NCI-H1930 (cell line): ENCODE results near the gene TRABD2B.

Experiments
- DNase-seq, 2 experiments: peaks; one replicate each; lab custom pipeline; 2025; lab: John Stamatoyannopoulos, UW

TRABD2B gene

DNA sequence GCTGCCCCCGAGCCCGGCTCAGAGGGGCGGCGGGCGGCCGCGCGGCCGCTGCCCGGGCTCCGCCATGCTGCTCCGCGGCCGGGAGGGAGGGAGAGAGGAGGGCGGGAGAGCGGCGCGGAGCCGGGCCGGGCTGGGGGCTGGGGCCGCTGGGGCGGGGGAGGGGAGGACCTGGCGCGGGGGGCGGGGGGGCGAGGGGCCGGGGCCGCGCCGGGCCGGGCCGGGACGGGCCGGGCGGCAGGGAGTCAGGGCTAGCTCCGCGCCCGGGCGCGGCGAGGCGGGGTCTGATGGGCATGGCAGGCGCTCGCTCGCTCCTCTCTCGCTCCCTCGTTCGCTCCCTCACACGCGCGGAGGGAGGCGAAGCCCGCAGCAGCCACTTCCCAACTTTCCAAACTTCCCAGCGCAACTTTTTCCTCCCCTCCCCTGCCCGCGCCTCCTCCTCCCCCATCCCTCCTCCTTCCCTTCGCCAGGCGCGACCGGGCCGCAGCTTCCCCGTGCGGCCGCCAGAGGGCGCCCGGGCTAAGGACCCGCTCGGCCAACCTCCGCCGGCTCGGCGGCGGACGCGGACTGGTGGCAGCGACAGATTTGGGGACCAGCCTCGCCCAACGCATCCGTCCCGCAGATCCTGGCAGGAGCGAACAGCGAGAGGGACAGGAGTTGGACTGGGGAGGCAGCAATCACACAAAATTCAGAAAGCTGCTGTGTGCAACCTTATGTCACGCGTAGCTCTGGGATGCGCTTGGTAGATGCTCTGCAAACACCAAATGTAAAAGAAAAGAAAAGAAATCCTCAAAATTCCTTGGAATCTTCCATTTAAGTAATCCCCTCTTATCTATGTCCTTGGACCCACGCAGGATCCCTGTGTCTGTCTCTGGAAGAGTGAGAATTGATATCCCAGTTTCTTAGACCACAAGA lies at the start of gene TRABD2B:
Gene TRABD2B (minus strand): TSS at position 97 of the 912 bp plus-strand sequence.
- DNase-seq: peak; percentile 41 to 55

DNA sequence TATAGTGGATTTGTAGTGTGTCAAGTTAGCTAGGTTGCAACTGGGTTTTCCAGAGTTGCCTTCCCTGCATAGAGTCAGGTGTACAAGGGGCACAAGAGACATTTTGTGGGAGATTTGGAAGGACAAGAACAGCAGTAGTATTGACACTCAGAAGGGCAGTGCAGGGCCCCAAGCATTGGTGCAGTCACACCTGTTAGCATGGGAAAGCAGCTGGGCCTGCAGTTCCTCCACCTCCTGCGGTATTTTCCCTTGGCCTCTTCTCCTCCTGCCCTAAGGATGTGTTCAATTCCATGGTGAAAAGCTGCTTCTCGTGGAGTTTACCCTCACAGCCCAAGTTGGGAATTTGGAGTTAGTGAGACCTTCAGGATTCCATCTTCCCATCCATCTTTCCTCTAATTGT lies 47.1 kb upstream of the TRABD2B start:
- no peak for DNase-seq

DNA sequence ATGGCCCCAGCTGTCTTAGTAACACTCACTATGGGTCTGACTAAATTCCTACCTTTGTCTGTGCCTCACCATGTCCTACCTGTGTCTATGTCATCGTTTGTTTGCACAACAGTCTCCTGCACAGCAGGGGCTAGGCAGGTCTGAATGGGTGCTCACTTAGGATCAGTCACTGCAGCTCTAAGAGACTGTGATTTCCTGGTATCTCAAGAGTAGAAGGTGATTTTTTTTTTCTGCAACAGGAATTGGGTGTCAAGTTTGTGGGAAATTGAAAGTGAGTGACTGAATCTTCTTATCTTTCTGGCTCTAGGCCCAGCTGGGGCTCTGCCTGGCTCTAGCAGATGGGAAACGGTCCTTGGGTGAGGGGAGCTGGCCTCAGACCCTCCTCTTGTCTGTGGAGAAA lies 46.4 kb upstream of the TRABD2B start:
- DNase-seq: no peak

DNA sequence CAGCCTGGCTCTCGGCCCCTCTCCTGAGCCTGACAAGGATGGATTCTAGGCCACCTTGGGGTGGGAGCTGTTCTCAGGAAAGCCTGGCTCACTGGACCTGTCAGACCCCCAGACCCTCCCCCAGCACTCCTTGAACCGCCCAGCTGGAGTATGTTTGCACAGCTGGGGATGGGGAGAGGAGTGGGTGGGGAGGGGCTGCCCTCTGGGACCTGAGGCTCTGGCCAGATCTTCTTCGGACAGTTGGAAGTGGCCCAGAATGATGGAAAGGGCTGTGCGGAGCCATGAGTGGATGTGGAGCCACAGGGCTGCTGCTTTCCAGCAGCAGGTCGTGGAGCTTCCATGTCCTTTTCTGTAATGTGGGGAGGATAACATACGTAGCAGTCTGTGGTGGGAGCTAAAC lies 43.0 kb upstream of the TRABD2B start:
- DNase-seq: no peak

DNA sequence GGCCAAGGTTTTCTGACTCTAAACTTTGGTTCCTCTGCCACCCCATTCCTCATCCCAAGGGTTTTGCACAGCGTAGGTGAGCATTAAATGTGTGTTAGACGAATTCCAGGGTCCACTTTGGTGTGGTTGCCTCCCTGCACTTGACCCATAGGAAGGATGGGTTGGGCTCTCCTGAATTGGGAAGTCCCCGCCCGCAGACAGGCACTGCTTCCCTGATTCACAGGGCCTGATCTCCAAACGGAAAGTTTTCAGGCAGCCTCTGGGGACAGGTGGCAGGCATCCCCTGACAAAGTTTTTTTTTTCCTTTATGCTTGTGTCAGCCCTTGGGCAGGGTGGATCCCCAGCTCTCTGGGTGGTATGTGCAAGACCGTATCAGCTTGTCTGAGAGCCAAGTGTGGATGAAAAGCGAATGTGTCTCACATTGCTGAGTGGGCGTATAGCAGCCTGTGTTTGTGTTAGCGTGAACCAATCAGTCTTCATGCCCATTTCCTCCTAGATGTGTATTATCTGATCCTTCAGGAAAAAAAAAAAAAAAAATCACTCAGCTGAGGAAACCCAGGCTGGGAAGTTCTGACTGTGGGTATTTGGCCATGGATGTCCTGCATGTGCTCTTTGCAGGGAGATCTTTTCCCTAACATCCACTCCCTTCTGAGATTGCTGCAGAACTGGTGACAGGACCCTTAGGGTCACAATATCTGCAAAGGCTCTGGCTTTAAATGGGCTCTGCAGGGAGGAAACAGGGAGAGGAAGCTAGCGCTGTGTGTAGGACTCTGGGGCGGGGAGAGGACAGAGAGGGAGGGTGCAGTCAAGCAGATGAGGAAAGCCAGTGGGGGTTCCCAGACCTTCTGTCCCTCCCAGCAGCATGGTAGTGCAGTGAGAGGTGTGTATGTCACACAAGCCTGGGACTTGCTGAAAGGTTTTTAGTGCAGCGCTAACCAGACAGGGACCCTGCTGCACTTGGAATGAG lies 42.2 kb upstream of the TRABD2B start:
- no peak for DNase-seq

DNA sequence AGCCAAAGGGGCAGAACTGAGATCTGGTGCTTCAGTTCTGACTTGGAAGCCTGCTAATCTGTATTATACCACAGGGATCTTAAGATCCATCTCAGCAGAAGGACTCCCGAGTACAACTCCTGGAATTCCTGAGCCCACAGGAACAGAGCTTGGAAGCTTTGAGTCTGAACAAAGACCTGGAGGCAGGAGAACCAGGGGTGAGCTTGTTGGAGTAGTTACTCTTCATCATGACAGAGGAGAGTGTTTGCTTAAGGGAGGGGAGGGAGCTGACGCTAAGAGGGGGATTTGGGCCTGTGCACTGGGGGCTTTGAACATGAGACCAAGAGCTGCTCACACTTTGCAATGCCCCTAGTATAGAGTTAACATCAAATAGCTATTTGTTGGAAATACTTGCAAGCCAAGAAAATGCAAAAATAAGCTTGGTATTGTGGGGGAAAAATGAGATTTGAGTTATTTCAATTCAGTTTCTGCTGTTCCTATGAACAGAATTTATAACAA lies 41.1 kb upstream of the TRABD2B start:
- DNase-seq: no peak

DNA sequence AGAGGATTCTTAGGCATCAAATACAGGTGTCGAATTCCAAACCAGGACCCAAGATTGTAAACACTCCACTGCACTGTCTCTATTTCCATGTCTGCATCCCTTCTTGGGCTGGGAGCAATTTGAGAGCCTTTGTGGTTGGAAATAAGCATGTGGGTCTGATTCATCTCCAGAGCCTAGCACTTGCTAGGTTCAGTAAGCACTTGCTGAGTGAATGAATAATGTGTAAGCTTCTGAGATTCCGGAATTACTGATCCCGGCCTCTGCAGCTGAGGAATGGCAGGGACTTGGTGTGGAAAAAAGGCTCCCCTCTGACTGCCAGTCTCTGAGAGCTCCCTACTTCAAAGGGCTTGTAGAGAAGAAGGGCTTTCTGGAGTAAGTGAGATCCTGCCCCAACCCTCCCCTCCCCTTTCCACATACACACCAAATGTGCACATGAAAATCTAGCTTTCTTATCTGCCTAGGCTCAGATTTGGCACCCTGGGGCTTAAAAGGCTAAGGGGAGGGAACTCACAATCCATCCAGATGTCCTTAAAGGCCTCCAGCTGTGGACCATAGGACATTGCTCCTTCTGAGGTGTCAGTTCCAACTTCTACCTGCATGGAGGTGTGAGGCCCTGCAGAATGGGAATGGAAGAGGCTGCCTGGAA lies 39.6 kb upstream of the TRABD2B start:
- DNase-seq: no peak

DNA sequence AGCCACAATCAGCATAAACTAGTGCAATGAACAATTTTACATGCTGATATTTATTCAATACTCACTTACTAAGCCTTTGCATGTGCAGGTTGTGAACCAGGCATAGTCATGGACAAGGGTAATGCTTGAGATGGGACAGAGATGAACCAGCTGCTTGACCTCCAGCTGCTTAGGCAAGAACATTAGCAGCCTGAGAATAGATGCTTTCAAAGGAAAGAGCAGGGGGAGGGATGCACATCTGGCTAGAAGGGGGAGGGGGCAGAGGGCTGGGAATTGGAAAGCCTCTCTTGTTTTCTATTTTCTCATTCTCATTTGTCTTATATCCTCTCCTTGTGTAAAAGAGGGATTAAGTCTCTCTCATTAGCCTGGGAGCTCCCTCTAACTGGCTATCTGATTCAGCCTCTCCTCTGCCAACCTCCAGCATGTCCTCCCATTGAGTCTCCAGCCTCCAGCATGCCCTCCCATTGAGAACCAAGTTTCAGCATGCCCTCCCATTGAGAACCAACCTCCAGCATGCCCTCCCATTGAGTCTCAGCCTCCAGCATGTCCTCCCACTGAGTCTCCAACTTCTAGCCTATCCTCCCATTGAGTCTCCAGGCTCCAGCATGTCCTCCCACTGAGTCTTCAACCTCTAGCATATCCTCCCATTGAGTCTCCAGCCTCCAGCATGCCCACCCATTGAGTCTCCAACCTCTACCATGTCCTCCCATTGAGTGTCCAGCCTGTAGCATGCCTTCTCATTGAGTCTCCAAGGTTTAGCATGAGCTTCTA lies 38.4 kb upstream of the TRABD2B start:
- no peak for DNase-seq

DNA sequence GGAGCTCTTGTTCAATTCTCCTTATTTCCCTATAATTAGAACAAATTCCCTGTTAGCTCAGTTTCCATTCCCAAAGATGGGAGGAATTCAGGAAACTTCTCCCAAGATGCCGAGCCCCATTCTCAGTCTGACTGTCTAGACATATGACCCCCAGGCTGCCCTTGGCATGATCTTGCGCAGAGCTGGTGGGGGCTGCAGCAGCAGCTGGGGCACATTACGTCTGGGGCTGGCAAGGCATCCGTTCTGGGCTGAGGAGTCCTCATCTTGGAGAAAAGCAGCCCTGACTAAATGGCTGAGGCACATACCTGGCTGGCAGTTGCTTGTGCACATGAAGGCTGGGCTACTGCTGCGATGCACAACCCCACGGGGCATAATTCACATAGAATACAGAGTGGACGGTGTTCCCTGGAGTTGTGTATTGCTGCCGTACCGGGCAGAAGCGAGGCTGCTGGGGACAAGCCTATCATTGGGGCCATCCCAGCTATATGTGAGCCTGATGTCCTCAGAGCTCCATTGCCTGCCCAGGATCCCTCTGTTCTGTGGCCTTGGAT lies 36.4 kb upstream of the TRABD2B start:
- DNase-seq: no peak

DNA sequence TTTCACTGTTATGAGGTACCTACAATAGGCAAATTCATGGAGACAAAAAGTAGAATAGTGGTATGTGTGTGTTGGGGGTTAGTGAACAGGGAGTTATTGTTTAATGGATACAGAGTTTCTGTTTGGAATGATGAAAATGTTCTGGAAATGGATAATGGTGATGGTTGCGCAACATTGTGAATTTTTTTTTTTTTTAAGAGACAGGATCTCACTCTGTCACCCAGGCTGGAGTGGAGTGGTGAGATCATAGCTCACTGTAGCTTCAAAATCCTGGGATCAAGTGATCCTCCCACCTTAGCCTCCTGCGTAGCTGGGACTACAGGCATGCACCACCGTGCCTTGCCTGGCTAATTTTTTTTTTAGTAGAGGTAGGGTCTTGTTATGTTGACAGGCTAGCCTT lies 34.5 kb upstream of the TRABD2B start:
- DNase-seq: no peak

DNA sequence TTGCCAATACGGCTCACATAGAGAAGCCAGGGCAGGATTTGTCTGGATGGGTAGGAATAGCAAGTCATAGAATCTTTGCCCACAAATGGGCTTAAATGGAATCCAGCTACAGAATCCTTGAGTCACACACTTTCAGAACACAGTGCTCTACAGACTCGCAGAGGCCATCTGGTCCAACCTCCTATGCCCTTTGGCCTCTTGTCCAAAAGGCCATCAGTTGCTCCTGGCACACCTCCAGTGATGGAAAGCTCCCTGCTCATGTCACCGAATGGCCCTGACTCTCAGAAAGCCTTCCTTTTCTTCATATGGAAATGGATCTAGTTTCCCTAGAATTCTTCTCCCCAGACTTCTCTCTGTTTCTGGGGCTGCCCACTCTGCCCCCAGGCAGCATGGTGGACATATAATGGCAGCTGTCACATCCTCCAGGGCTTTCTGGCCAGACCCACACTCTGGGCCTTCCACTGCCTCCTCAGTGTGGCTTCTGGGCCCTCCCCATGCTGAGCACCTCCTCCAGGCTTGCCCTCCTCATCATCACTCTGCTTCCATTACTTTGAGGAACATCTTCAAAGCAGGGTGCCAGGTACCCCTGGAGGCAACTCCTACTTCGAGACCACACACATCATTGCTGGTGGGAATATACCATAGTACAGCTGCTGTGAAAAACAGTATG lies 33.6 kb upstream of the TRABD2B start:
- no peak for DNase-seq

DNA sequence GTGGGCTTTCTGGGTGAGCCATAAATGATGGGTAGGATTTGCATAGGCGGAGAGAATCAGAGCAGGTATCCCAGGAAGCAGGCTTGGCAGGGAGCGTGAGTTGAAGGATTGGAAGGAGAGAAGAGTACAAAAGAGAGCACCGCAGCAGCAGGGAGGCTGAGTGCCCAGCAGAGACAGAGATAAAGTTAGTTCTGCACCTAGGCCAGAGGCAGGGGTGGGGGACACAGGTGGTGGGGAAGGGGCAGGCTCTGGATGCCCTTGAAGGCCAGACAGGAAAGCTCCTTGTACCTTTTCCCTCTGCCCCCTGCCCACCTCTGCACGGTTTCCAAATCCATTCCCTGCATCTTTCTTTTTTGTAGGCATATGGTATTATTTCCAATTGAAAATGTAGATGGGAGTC lies 33.0 kb upstream of the TRABD2B start:
- DNase-seq: no peak

DNA sequence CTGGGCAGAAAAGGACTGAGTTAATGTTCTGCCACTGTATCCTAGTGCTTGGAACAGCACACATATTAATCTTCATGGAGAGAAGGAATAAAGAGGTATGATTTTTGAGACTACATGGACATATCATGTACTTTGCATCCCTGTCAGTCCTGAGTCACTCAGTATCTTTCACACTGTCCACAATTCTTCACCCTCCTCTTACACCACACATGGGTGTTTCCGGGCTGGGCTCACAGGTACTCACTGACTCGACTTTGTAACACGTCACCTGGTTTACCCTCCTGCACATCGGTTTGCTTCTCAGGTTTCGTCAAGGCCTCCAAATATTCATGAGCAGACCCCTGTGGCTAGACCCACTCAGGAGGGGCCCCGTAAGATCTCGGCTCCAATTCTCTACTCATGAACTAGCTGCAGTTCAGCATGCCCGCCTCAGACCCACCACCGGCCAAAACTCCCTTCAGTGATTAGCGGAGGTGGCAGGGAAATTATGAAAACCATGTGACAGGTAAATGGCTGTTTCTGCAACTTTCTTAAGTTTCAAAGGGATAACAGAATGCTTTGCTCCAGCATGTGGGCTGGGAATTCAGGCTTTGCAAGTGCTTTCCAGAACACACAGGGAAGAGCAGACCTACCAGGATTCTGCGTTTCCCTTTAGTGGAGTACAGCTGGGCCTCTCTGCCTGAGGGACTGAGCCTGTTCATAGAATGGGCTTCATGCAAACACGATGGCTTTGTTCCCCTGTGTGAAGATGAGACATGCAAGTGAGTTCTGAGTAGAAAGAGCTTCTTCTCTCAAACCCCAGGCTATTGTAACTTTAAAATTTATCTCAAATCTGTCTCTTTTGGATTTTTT lies 31.3 kb upstream of the TRABD2B start:
- no peak for DNase-seq

DNA sequence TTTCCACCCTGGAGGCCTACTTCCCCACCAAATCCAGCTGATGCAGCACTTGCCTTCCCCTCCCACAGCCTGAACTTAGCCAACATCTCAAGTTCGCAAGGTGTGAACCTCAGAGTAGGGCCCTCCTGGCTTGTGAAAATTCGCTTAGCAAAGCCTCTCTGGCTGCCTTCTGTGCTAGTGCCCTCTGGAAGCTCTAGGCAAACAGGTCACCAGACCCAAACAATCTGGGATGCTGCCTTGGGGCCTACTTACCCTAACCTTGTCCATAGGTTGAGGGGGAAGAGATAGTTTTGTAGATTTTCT lies 30.3 kb upstream of the TRABD2B start:
- no peak for DNase-seq

DNA sequence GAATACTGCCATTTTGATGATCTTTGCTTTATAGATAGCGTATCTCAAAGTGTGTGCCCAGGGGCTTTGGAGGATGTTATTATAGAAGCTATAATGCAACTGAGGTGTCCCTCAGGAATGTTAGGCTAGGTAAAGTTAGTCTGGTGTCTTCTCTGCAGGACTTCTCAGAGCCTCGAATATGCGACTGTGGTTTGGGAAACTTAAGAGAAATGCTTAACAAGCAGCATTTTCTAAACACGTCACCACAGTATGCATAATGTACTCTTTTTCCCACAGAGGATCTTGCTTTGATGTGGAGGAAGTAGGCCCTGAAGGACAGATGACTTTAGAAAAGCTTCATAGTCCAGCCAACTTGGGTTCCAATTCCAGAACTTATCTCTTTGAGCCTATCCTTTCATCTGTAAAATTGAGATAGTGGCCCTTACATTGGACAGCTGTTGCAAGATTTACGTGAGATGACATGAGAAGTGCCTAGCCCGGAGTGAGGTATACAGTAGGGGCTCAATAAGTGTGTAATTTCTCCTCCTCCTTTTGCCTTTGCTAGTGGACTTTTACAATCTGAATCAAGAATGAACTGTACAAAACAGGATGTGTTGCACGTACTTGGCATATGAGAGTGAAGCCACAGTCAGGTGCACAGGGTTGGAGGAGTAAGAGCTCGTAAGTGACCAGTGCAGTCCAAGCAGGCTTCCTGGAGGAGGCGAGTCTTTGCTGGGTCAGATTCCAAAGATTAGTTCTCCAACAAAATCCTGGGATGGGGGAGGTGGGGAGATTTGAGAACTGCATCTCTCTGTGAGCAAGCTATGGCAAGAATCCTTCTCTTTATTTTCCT lies 29.7 kb upstream of the TRABD2B start:
- no peak for DNase-seq

DNA sequence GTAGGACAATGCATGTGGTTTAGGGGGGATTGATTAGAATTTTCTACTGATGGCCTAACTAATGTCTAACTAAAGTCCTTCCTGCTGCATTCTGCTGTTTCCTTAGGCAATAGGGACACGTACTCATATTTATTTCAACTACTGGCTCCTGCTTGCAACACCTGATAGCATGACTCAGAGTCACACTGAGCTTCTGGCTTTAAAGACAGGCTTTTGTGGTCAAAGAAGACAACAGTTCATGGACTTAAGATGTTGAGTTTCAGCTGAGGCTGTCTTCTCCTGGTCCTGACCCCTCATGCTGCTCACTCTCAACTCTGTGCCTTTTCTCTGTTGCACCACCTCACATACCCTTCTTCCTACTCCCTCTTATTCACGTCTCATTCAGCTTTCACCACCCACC lies 29.1 kb upstream of the TRABD2B start:
- DNase-seq: no peak

DNA sequence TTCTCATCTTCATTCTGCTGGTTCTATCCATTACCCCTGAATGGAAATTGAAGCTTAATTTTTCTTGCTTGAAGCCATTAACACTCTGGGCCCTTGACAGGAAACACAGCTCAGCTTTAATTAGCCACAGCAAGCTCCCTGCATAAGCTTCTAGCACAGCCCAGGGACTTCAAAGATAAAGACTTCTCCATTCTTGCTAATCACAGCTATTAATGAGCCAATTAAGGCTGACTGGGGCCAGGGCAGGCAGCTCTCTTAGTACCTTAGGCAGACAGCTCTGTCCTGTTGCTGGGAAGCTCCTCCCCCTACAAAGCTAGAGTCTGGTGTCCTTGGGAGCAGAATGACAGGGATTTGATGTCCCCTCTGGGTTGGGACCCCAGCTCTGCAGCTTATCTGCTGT lies 27.9 kb upstream of the TRABD2B start:
- DNase-seq: no peak

DNA sequence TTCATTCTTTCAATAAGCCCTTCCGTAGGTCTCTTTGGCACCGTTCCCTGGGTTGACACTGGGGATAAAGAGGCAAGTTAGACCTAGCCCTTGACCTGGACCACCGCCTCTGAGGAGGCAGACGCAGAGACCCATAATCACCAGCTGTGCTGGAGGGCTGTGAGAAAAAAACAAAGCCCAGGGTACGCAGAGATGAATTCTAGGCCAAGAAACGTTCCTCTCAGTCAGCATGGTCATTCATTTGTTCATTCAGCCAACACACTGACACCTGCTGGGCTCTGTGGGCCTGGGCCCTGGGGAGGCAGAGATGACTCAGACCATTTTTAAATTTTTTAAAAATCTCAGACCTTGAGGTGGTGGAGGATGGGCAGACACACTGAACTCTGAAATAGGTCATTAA lies 26.3 kb upstream of the TRABD2B start:
- DNase-seq: no peak

DNA sequence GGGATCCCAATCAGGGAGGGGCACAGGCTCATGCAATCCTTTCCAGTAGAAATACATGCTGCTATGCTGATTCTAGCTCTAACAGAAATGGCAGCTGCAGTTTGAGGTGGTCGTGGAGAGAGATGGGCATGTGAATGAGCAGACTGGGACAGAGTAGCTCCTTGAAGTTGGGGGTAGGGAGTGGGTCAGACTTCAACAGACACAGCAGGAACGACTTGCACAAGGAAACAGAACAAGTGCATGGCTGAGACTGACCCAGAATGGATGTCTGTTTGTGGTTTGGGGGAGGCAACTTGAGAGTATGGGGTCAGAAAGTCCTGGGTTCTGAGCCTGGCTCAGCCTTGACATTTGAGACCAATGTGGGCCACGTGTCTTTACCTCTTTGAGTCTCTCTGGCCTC lies 25.1 kb upstream of the TRABD2B start:
- no peak for DNase-seq
